Natural killer cell treated with Interleukin-12 subunit alpha and Interleukin-12 subunit beta and Interleukin-15 and Interleukin-18, amount 100 ng/mL, for 72 hours (primary cell): Measurements from ENCODE around the gene COL4A2. TPM values are rescaled to one million over a fixed set of nuclear protein-coding genes. Genes with fewer than 3 reads are reported as not detected.
A peak's percentile ranks its signal among the peaks of the same experiment; 100 is the strongest.

ENCODE experiments used
- ATAC-seq, 2 donors: fragments of 150-1000 bp; cut with Tn5 transposase in 1 of 2; sonication (Bioruptor Pico), chemical (Tn5 transposase) in 1 of 2; 2 replicates each; pipeline ENCODE4 v1.10.0; 2021
- DNase-seq: peaks from one replicate; pipeline ENCODE4 v3.0.0; 2022; ENCODE audit warnings: low spot score
- H3K27ac Mint-ChIP-seq, 2 donors: 1 replicate in 1 of 2; 2 replicates in 1 of 2; pipeline ENCODE4 v1.8.0; 2022; ENCODE audit warnings: mixed read lengths in 2 of 2, mild to moderate bottlenecking in 1 of 2, moderate library complexity in 1 of 2
- H3K27me3 Mint-ChIP-seq, 2 donors: 1 replicate in 1 of 2; 2 replicates in 1 of 2; pipeline ENCODE4 v1.8.0; 2022; ENCODE audit warnings: mixed read lengths in 2 of 2
- H3K36me3 Mint-ChIP-seq: one replicate; pipeline ENCODE4 v1.8.0; 2022; ENCODE audit warnings: mixed read lengths
- H3K4me1 Mint-ChIP-seq, 2 donors: 1 replicate in 1 of 2; 2 replicates in 1 of 2; pipeline ENCODE4 v1.8.0; 2022; ENCODE audit warnings: low read depth in 2 of 2, mixed read lengths in 2 of 2, mild to moderate bottlenecking in 1 of 2
- H3K4me3 Mint-ChIP-seq: one replicate; pipeline ENCODE4 v1.8.0; 2022; ENCODE audit warnings: mixed read lengths
- H3K9me3 Mint-ChIP-seq: 2 replicates; pipeline ENCODE4 v1.8.0; 2022; ENCODE audit warnings: mixed read lengths
- total RNA-seq, 2 donors: library from RNA; stranded (reverse); gene quantifications; one replicate each; pipeline ENCODE4 v1.2.3, GENCODE V29; 2022

The COL4A2 gene
- total RNA-seq, 2 donors from 2014 or later: not detected

- H3K36me3 Mint-ChIP-seq: no peaks in the 10 kb centered on the region
- no peak overlapping the region for H3K27ac Mint-ChIP-seq
- H3K4me1 Mint-ChIP-seq: peaks cover 0 to 4% of the 10 kb centered on the region in 2 donors
- no peak for DNase-seq
- H3K27me3 Mint-ChIP-seq: peaks cover 36 to 75% of the 10 kb centered on the region in 2 donors
- no peak for ATAC-seq
- H3K9me3 Mint-ChIP-seq: no peaks in the 10 kb centered on the region
- no peak overlapping the region for H3K4me3 Mint-ChIP-seq
Observed at GRCh38 chr13:110421061-110421460, 114.0 kb downstream of the COL4A2 start.

DNA sequence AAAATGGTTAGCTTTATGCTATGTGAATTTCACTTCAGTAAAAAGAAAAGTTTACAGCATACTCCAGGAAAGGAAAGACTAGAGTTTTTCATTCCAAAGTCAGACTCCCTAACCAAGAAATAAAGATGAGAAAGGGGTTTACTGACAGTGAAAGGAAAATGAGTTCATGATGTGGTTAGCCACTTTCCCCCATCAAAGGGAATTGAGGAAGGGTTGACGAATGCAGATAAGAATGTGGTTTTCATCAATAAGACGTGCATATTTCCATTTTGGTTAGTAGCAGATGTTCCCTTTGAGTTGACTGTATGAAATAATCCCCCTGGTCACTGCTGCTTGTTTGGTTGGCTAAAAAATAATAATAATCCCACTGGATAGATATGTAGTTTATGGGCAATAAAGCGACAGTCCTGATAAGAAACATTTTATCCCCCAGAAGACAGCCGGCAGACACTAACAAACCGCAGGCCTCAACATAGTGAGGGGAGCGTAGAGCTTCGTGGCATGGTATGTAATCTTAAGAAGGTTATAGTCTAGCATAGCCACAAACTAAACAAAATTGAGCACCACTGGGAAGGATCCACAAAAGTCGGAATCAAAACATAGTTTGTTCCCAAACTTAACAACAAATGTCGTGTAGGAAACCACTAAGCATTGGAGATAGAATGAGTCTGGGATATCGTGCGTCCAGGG lies 114.8 kb downstream of the COL4A2 start:
- Mint-ChIP-seq H3K27ac (no peak overlapping the region), H3K36me3 (no peaks in the 10 kb centered on the region), H3K4me1 (peaks cover 0 to 4% of the 10 kb centered on the region in 2 donors), H3K9me3 (no peaks in the 10 kb centered on the region), H3K4me3 (no peak overlapping the region), H3K27me3 (peaks cover 36 to 80% of the 10 kb centered on the region in 2 donors)
- DNase-seq (no peak), ATAC-seq (peak in 1 of 2 donors; percentile 21)

DNA sequence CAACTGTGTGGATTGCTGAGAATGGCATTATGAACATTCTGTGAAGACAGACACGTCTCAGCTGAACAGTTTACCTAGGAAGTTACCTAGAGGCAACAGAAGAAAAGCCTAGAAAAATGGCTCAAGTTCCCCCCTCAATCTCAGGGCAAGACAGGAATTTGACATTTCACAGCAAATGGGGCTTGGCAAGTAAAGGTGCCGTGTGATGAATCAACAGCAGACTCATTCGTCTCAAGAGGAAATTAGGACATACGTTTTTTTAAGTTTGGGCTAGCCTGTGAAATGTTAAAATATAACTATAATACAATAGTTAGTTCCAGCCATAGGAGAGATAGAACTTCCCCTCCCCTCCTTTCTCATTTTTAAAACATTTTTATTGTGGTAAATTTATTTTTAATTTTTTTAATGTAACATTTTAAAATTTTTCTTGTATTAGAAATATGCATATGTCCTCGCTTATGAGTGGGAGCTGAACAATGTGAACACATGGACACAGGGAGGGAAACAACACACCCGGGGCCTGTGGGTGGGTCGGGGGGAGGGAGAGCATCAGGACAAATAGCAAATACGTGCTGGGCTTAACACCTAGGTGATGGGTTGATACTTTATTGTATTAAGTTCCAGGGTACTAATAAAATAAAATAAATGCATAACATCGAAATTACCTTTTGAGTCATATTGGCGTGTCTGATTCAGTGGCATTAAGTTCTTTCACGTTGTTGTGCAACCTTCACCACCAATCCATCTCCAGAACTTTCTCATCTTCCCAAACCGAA lies 116.0 kb downstream of the COL4A2 start:
- Mint-ChIP-seq H3K4me1 (peaks cover 0 to 4% of the 10 kb centered on the region in 2 donors), H3K4me3 (no peak overlapping the region), H3K36me3 (no peaks in the 10 kb centered on the region), H3K27me3 (peaks cover 33 to 68% of the 10 kb centered on the region in 2 donors), H3K9me3 (no peaks in the 10 kb centered on the region), H3K27ac (no peak overlapping the region)
- no peak for DNase-seq
- no peak for ATAC-seq

- Mint-ChIP-seq H3K27ac (no peak overlapping the region), H3K4me1 (peaks cover 0 to 4% of the 10 kb centered on the region in 2 donors), H3K27me3 (peaks cover 30 to 61% of the 10 kb centered on the region in 2 donors), H3K4me3 (no peak overlapping the region), H3K36me3 (no peaks in the 10 kb centered on the region), H3K9me3 (no peaks in the 10 kb centered on the region)
- DNase-seq: no peak
- ATAC-seq: no peak
Observed at GRCh38 chr13:110423689-110424302, 116.7 kb downstream of the COL4A2 start.

DNA sequence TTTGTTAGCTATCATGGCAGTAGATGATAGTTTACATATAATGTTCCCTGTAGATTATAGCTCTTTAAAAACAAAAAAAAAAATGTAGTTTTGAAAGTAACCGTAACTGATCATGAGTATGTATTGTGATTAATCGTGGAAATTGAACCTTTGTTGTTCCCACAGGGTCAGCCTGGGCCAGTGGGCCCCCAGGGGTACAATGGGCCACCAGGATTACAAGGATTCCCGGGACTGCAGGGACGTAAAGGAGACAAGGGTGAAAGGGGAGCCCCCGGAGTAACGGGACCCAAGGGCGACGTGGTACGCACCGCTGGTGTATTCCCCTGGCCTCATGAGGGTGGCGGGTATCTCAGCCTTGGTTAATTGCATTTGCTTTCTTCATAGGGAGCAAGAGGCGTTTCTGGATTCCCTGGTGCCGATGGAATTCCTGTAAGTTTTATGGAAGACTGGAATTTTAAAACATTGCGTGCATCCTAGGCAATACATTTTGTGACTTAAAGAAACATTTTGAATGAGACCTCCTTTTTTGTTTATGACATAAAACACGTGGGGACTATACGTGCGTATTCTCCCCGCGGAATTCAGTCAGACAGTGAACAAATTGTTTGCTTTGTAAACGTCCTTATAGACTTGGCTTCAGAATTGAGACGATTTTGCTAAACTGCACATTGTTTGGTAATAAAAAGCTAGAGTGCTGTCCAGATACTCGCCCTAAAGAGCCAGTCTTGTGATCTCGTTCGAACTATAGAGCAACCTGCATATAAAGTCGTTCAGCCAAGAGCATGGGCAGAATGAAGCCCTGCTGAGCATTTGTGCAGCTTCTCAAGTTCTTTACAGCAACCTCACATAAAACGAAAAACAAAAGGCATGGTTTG lies 117.7 kb downstream of the COL4A2 start:
- H3K27ac Mint-ChIP-seq: no peak overlapping the region
- ATAC-seq: no peak
- H3K4me1 Mint-ChIP-seq: peaks cover 0 to 4% of the 10 kb centered on the region in 2 donors
- H3K4me3 Mint-ChIP-seq: no peak overlapping the region
- H3K27me3 Mint-ChIP-seq: peaks cover 28 to 53% of the 10 kb centered on the region in 2 donors
- H3K9me3 Mint-ChIP-seq: no peaks in the 10 kb centered on the region
- H3K36me3 Mint-ChIP-seq: no peaks in the 10 kb centered on the region
- DNase-seq: no peak

DNA sequence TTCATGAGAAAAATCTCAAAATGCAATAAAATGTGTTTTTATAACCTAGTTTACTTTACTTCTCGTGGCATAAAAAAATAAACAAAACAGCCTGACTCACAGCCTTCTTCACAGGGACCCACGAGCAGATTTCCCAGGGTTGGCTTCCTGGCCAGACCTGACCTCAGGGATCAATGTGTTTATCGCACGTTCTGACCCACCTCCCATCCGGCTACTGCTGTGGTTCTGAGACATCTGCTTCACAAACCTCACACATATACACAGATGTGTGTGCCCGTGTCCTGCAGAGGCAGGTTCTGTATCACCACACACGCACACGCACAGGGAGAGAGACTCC lies 118.3 kb downstream of the COL4A2 start:
- H3K27me3 Mint-ChIP-seq: peaks cover 29 to 49% of the 10 kb centered on the region in 2 donors
- H3K9me3 Mint-ChIP-seq: no peaks in the 10 kb centered on the region
- DNase-seq (no peak), ATAC-seq (no peak)
- H3K36me3 Mint-ChIP-seq: no peaks in the 10 kb centered on the region
- no peak overlapping the region for H3K27ac Mint-ChIP-seq
- peaks cover 0 to 4% of the 10 kb centered on the region in 2 donors for H3K4me1 Mint-ChIP-seq
- no peak overlapping the region for H3K4me3 Mint-ChIP-seq

DNA sequence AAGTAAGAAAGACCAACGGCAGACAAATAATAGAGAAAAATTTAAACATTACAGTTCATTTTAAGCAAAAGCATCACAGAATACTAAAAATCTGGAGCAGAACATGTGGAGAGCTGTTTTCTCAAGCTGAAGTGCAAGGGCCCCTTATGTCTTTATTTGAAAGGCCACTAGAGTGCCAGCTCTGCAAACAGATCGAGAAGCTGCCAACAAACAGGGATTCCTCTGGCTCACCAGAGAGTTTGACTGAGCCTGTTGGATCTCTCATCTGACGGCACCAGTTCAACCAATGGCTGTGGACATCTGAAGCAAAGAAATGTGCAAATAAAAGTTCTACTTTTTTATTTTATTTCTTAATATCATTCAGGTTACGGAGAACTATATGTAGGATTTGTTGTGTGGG lies 119.7 kb downstream of the COL4A2 start:
- ATAC-seq (no peak), DNase-seq (no peak)
- no peaks in the 10 kb centered on the region for H3K9me3 Mint-ChIP-seq
- H3K4me1 Mint-ChIP-seq: no peaks in the 10 kb centered on the region
- H3K27me3 Mint-ChIP-seq: peaks cover 24 to 39% of the 10 kb centered on the region in 2 donors
- H3K36me3 Mint-ChIP-seq: no peaks in the 10 kb centered on the region
- H3K27ac Mint-ChIP-seq: no peak overlapping the region
- H3K4me3 Mint-ChIP-seq: no peak overlapping the region

DNA sequence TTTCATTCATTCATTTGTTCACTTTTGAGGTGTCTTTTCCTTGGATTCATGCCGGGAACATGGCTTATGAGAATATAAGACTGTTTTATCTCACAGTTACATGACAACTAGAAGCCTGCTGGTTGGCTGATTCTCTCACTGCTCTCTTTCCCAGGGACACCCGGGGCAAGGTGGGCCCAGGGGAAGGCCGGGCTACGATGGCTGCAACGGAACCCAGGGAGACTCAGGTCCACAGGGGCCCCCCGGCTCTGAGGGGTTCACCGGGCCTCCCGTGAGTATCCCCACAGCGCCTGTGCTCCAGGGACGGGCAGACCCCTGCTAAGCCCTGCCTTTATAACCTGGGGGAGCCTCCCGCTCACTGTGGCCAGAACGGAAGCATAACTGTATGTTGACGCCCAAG lies 121.2 kb downstream of the COL4A2 start:
- no peak for DNase-seq
- H3K36me3 Mint-ChIP-seq: no peaks in the 10 kb centered on the region
- H3K4me1 Mint-ChIP-seq: no peaks in the 10 kb centered on the region
- no peak overlapping the region for H3K27ac Mint-ChIP-seq
- H3K9me3 Mint-ChIP-seq: no peaks in the 10 kb centered on the region
- H3K4me3 Mint-ChIP-seq: no peak overlapping the region
- peaks cover 23 to 42% of the 10 kb centered on the region in 2 donors for H3K27me3 Mint-ChIP-seq
- no peak for ATAC-seq

GRCh38 chr13:110430391-110431336 lies 123.6 kb downstream of the COL4A2 start:
- H3K27me3 Mint-ChIP-seq: peaks cover 19 to 43% of the 10 kb centered on the region in 2 donors
- no peaks in the 10 kb centered on the region for H3K9me3 Mint-ChIP-seq
- H3K4me1 Mint-ChIP-seq: no peaks in the 10 kb centered on the region
- DNase-seq (no peak), ATAC-seq (no peak)
- no peak overlapping the region for H3K4me3 Mint-ChIP-seq
- H3K36me3 Mint-ChIP-seq: no peaks in the 10 kb centered on the region
- H3K27ac Mint-ChIP-seq: no peak overlapping the region

GRCh38 chr13:110431425-110432294 lies 124.6 kb downstream of the COL4A2 start:
- Mint-ChIP-seq H3K27me3 (peaks cover 17 to 38% of the 10 kb centered on the region in 2 donors), H3K27ac (no peak overlapping the region), H3K36me3 (no peaks in the 10 kb centered on the region), H3K4me1 (no peaks in the 10 kb centered on the region), H3K4me3 (no peak overlapping the region), H3K9me3 (no peaks in the 10 kb centered on the region)
- no peak for ATAC-seq
- no peak for DNase-seq

DNA sequence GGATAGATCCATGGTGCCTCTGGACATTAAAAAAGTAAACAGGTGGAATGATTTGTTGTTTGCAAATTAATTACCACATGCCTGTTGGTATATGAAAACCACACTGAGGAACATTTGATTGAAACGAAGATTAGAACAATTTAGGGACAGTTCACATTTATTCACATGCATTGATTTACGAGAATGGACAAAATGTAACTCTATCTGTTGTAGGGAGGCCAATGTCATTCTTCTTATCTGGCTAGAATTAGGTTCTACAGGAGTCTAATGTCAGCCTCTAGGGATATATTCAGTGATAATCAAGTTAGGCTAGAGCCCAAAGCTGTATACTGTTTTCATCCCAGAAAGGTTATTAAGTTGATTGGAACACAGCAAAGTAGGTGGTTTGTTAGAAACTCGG lies 125.4 kb downstream of the COL4A2 start:
- H3K36me3 Mint-ChIP-seq: no peaks in the 10 kb centered on the region
- H3K27me3 Mint-ChIP-seq: peaks cover 17 to 36% of the 10 kb centered on the region in 2 donors
- H3K4me3 Mint-ChIP-seq: no peak overlapping the region
- no peaks in the 10 kb centered on the region for H3K4me1 Mint-ChIP-seq
- no peak overlapping the region for H3K27ac Mint-ChIP-seq
- no peak for DNase-seq
- H3K9me3 Mint-ChIP-seq: no peaks in the 10 kb centered on the region
- ATAC-seq: no peak

- Mint-ChIP-seq H3K27me3 (peaks cover 17 to 36% of the 10 kb centered on the region in 2 donors), H3K4me1 (no peaks in the 10 kb centered on the region), H3K36me3 (no peaks in the 10 kb centered on the region), H3K27ac (no peak overlapping the region), H3K9me3 (no peaks in the 10 kb centered on the region), H3K4me3 (no peak overlapping the region)
- DNase-seq (no peak), ATAC-seq (no peak)
Observed at GRCh38 chr13:110433014-110433413, 125.9 kb downstream of the COL4A2 start.
